Mucosa of descending colon (tissue), 3 donors: ENCODE results near the gene ARHGAP11A. TPM values are rescaled to one million over a fixed set of nuclear protein-coding genes. Genes with fewer than 3 reads are reported as not detected.

Source experiments
- ATAC-seq: fragments of 200-7000 bp; cut with Tn5 transposase; one replicate; pipeline ENCODE4 v1.9.1; 2020; ENCODE audit warnings: mild to moderate bottlenecking, moderate library complexity
- DNase-seq, 3 donors: peaks; one replicate each; pipeline ENCODE4 v3.0.0-alpha.2; 2020
- H3K36me3 ChIP-seq: fragments of 200-600 bp; one replicate; pipeline ENCODE4 v1.8.0; 2021; ENCODE audit warnings: low read depth, mild to moderate bottlenecking
- H3K4me1 ChIP-seq: fragments of 200-600 bp; one replicate; pipeline ENCODE4 v1.8.0; 2021; ENCODE audit warnings: low read depth, mild to moderate bottlenecking
- H3K4me3 ChIP-seq: fragments of 200-600 bp; one replicate; pipeline ENCODE4 v1.8.0; 2021; ENCODE audit warnings: mild to moderate bottlenecking
- H3K9me3 ChIP-seq: fragments of 200-600 bp; one replicate; pipeline ENCODE4 v1.8.0; 2021; ENCODE audit warnings: mild to moderate bottlenecking
- CTCF ChIP-seq: fragments of 200-600 bp; IDR thresholded peaks from one replicate; pipeline ENCODE4 v1.8.0; 2022; ENCODE audit warnings: antibody characterized with exemption, mild to moderate bottlenecking
- intact Hi-C, 2 donors: fragments of 100-400 bp; cut with DNase I in 1 of 2; cut with micrococcal nuclease in 1 of 2; formaldehyde crosslinking; loops; one replicate each; pipeline versions ENCODE4 v1.11.0 to v1.11.1; 2022; cut with DNase I, micrococcal nuclease
- total RNA-seq, 3 donors: library from RNA; stranded (reverse); fragmentation: NEBNext Ultra II Directional in 2 of 3; extraction: Animal tissue kit (Norgen Biotek cat#: 25700) in 2 of 3; gene quantifications; one replicate each; pipeline versions ENCODE4 v1.2.1 to v1.2.4, GENCODE V29; 2021 to 2023
- donor health status: DM: no; HTN: no; CAD: no; lungs with moderate emphysema.
- donor health status: DM: no; HTN: no; CAD: no.
- donor health status: DM: no; HTN: yes; CAD: no.

Gene ARHGAP11A
- total RNA-seq, 3 donors from 2014 or later = 5.6 to 23.8 (median 7.7) TPM

DNA sequence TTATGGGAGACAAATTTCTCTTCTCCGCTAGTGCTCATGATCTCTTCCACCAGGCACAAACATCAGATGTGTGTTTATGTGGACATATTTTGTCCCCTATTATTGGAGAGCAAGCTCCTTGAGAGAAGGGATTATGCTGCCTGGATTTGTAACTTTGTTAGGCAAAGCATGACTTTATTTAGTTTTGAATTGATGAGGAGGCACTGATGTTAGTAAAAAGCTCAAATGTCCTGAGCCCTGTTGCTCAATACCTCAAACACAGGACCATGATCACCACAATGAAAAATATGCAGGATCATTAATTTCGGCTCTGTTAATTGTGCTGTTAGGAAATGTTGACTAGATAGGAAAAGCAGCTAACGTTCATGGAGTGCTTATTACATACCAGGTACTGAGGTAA is 55.3 kb downstream of the ARHGAP11A start:
- Histone ChIP-seq H3K36me3 (no peaks in the 10 kb centered on the region), H3K9me3 (no peaks in the 10 kb centered on the region), H3K4me3 (no peak overlapping the region), H3K4me1 (no peaks in the 10 kb centered on the region)
- intact Hi-C loops = no loop called here
- DNase-seq (no peak), ATAC-seq (no peak)
- no peak for TF ChIP-seq CTCF

- no peak for DNase-seq
- Histone ChIP-seq H3K36me3 (no peaks in the 10 kb centered on the region), H3K4me3 (no peak overlapping the region), H3K9me3 (no peaks in the 10 kb centered on the region), H3K4me1 (no peaks in the 10 kb centered on the region)
- no peak for TF ChIP-seq CTCF
- ATAC-seq = no peak
- intact Hi-C loops = no loop called here
These were observed 56.3 kb downstream of the ARHGAP11A start for GRCh38 chr15:32671339-32672325.

GRCh38 chr15:32674681-32675080 is 59.4 kb downstream of the ARHGAP11A start:
- Histone ChIP-seq H3K9me3 (no peaks in the 10 kb centered on the region), H3K4me1 (no peaks in the 10 kb centered on the region), H3K36me3 (no peaks in the 10 kb centered on the region), H3K4me3 (no peak overlapping the region)
- intact Hi-C loops = no loop called here
- ATAC-seq (no peak), DNase-seq (no peak)
- TF ChIP-seq CTCF = no peak

- no peaks in the 10 kb centered on the region for H3K9me3 ChIP-seq
- no peak for TF ChIP-seq CTCF
- ATAC-seq (no peak), DNase-seq (no peak)
- H3K4me1 ChIP-seq = no peaks in the 10 kb centered on the region
- H3K36me3 ChIP-seq = no peaks in the 10 kb centered on the region
- no peak overlapping the region for H3K4me3 ChIP-seq
- intact Hi-C loops = no loop called here
These were observed 60.2 kb downstream of the ARHGAP11A start for GRCh38 chr15:32675466-32675865.

DNA sequence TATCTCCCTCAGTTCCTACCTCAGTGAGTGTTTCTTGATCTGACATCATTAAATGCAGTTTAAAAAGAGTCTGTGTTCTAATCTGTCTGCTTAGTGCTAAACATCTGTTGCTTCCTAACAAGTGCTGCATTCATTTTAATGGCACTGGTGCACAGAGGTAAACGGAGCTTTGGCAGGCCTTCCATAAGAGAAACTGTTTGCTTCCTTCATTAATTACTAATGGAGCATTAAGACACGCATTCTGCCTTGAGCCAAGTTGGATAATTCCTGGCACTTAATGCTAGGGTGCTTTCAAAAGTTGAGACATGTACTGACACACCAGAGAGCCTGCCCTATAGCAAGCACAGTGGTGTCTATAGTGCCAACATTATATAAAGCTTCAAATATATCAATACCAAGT is 60.9 kb downstream of the ARHGAP11A start:
- Histone ChIP-seq H3K9me3 (no peaks in the 10 kb centered on the region), H3K4me1 (no peaks in the 10 kb centered on the region), H3K4me3 (no peak overlapping the region), H3K36me3 (no peaks in the 10 kb centered on the region)
- DNase-seq = no peak
- intact Hi-C loops = no loop called here
- ATAC-seq = no peak
- TF ChIP-seq CTCF = no peak
